Tibial nerve (tissue), 4 donors: ENCODE results near the gene ATP6AP2.

Experiments used
- CTCF ChIP-seq, 5 experiments: fragments of 200-600 bp in 3 of 5; fragments of 450-650 bp in 2 of 5; sonication (generic) in 3 of 5; IDR thresholded peaks; one replicate each; pipeline ENCODE4 v1.5.1; 2016 to 2019; ENCODE audit warnings: antibody characterized with exemption in 5 of 5, mild to moderate bottlenecking in 3 of 5, moderate library complexity in 2 of 5
- EP300 ChIP-seq, 2 donors: sonication (generic); formaldehyde crosslinking; IDR thresholded peaks; one replicate each; pipeline ENCODE4 v1.6.1; 2017; ENCODE audit warnings: antibody characterized with exemption in 2 of 2, mild to moderate bottlenecking in 1 of 2
- POLR2A ChIP-seq, 2 donors: fragments of 450-650 bp; IDR thresholded peaks; one replicate each; pipeline ENCODE4 v1.6.1; 2017; ENCODE audit warnings: antibody characterized with exemption in 2 of 2, mild to moderate bottlenecking in 2 of 2, moderate library complexity in 2 of 2

- TF ChIP-seq CTCF (IDR thresholded peaks at IDR 0.05) (no peak), POLR2A (IDR thresholded peaks at IDR 0.05) (no peak), EP300 (IDR thresholded peaks at IDR 0.05) (no peak)
Measured at GRCh38 chrX:40578039-40578695, 2.6 kb upstream of the ATP6AP2 start.
